C1 segment of cervical spinal cord (tissue), 14 donors: ENCODE data around the gene MEOX1.

Experiments
- DNase-seq, 14 donors: peaks; one replicate each; lab custom pipeline; 2025; lab: John Stamatoyannopoulos, UW

The MEOX1 gene

GRCh38 chr17:43680461-43680860 lies 18.7 kb upstream of the MEOX1 start:
- DNase-seq, result no peak

DNA sequence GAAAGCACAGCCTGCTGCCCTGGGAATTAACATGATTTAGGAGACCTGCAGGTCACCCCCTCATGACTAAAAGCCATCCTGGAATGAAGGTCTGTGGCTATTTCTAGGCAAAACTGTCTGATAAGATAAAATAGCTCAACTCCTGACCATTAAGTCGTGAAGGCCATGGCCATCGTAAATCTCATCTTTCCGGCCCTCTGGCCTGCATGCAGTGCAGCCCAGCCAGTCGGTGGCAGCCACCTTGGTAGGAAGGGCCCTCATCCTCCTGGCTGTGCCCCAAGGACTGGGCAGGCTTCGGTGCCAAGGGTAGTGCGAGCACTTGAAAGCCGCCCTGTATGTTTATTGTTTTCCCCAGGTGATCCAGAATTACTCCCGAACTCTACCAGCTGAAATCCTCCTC lies 18.2 kb upstream of the MEOX1 start:
- no peak for DNase-seq

GRCh38 chr17:43679401-43679800 lies 17.7 kb upstream of the MEOX1 start:
- DNase-seq, result no peak

- DNase-seq, result no peak
Observed at GRCh38 chr17:43676471-43676870, 14.7 kb upstream of the MEOX1 start.

DNA sequence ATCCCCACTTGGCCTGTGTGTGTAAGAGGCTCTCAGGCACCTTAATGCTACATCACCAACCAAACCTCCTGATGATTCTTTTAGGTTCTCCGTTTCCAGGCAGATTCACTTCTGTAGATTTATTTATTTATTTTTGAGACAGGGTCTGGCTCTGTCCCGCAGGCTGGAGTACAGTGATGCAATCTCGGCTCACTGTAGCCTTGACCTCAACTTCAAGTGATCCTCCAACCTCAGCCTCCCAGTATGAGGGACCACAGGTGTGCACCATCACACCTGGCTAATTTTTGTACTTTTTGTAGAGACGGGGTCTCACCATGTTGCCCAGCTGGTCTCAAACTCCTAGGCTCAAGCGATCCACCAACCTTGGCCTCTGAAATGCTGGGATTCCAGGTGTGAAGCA lies 12.7 kb upstream of the MEOX1 start:
- no peak for DNase-seq

- DNase-seq, result peak in 8 of 14 donors; percentile 7 to 51 (median 18)
Observed at GRCh38 chr17:43673516-43674323, 12.0 kb upstream of the MEOX1 start.

- DNase-seq, result no peak
Observed at GRCh38 chr17:43671755-43672519, 10.2 kb upstream of the MEOX1 start.

GRCh38 chr17:43671031-43671692 lies 9.4 kb upstream of the MEOX1 start:
- no peak for DNase-seq

GRCh38 chr17:43670645-43671030 lies 8.9 kb upstream of the MEOX1 start:
- no peak for DNase-seq

- DNase-seq, result no peak
Observed at GRCh38 chr17:43669971-43670644, 8.4 kb upstream of the MEOX1 start.

GRCh38 chr17:43667947-43668348 lies 6.2 kb upstream of the MEOX1 start:
- no peak for DNase-seq

DNA sequence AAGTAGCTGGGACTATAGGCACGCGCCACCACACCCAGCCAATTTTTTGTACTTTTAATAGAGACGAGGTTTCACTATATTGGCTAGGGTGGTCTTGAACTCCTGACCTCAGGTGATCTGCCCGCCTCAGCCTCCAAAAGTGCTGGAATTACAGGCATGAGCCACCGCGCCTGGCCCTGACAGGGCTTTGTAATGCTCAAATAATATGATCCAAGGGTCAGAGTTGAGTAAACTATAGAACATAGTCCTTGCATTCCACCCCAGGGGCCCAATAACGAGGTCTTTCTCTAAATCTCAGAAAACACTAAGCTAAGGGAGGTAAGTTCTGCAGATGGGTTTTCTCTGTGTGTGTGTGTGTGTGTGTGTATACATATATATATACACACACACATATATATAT lies 5.8 kb upstream of the MEOX1 start:
- no peak for DNase-seq

DNA sequence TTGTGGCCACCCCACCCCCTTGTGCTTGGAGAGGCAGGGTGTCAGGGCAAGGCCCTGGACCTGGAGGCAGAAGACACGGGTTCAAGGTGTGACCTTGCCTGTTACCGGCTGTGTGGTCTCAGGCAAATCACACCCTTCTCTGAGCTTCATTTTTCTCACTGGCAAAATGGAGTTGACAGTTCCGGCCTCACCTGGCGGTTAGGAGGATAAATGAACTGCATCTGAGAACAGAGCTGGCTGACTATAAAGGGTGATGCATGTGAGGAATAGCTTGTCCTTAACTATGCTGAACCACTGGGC lies 4.2 kb upstream of the MEOX1 start:
- DNase-seq, result no peak

DNA sequence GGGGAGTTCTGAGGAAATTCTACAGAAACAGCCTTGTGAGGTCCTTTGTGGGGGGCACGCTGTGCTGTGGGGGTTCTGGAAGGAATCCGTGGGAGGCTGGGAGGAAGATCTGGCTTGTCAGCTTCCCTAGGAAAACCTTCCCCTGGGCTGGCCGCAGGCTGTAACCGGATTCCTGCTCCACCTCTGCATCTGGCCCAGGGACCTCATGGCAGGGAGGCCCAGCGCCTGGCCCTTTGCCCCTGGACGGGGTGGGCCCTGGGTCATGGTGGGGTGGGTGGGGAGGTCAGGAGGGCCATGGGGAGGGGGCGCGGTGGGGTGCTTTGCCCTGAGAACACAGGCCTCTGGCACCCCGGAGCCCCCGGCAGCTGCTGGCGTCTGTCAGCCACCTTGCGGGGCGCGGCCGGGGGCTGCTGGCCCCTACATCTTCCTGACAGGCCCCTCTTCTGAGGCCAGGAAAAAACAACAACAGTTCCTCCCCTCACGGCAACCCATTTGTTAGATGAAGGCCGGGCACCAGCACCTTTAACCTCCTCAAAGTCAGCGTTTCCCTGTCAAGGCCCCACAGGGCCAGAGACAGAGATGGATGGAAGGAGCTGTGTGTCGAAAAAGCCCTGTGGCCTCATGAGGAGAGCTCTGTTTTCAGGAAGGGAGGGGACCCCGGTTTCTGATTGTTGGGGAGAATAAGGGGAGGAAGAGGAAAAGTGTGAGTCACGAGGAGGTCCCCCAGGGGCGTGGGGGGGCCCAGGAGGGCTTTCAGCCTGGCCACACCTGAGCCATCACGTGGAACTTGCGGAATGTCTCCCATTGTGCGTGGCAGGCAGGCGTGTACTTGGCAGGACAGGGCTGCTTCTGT lies 3.6 kb upstream of the MEOX1 start:
- no peak for DNase-seq

DNA sequence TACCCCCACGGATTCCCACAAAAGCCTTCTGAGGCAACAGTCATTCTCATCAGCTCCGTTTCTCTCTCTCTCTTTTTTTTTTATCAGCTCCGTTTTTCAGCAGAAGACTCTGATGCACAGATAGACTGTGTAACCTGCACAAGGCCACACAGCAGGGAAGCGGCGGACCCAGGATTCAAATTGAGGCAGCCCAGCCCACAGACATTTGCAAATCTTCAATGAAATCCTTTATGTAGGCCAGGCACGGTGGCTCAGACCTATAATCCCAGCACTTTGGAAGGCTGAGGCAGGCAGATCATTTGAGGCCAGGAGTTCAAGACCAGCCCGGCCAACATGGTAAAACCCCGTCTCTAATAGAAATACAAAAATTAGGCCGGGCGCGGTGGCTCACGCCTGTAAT lies 2.4 kb upstream of the MEOX1 start:
- no peak for DNase-seq

DNA sequence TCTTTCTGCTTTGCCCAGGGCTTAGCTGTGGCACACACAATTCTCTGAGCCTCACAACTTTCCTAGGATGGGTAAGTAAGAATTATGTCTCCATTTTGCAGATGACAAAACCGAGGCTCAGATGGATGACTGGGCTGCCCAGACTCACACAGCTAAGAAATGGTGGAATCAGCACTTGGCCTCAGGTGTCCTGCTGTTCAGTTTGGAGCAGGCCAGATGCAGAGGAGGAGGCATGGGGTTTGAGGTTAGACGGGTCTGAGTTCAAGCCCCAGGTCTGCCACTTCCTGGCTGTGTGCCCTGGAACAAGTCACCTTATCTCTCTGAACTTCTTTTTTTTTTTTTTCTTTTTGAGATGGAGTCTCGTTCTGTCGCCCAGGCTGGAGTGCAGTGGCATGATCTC lies 1.7 kb upstream of the MEOX1 start:
- DNase-seq, result no peak

DNA sequence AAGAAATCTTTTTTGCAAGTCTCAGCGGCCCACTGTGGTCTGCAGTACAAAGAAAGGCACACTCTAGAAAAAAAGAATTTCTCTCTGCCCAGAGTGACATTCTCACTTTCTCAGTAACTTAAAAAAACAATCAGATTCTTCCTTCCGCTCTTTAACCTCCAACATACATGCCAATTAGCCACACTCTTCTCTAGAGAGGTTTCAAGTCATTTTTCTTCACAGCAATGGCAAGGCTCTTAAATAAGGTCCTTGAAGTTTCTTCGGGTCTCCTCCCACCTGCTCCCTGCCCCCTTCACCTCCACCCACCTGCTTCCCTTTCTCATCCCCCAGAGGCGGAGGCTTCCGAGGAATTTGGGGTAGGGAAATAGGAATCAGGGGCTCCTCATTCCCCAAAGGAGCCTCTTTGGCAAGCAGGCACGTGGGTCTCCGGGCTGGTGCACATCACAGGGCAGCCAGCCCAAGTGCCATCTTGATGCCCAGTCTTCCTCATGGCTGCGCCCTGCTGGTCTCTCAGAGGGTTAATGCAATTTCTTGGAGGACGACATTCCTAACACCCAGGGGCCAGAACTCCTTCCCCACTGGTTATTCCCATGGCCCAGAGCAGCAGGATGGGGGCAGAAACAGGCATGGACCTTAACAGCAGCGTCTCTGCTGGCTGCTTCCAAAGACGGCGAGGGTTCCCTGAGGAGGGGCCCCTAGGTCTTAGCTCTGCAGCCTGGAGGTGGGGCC lies 855 bp upstream of the MEOX1 start:
- DNase-seq, result no peak

DNA sequence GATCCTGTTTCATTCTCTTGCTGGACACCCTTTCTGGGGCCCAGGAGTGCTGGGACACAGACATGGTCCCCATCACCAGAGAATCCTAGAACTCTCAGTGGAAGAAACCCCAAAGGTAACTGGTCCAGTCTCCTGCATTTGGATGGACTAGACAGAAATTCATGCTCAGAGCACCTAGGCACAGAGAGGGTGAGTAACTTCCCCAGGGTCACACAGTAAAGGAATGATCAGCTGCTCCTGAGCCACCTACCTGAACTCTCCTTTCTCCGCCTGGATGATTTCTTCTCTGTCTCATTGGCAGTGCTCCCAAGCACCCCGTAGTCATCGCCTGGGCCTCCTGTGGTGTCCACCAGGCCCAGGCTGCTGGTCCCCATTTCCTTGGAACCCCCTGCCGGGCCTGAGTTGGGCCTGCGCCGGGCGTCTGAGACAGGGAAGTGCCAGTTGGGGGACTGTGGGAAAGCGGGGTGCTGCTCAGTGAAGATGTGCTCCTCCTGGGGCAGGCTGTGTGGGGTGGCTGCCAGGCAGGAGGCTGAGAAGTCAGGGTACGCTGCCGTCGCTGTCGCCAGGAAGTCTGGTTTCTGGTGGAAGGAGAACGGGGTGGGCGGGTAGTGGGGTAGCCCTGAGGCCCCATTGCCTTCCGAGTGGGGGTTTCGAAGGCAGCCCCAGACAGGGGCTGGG lies 767 bp downstream of the MEOX1 start:
- no peak for DNase-seq

- DNase-seq, result no peak
Observed at GRCh38 chr17:43659823-43660617, 1.7 kb downstream of the MEOX1 start.
